ENCODE measurements around the gene CILP2.

GRCh38 chr19:19525611-19526380, 12.3 kb upstream of the CILP2 start:
- TF ChIP-seq, protein P1, sequence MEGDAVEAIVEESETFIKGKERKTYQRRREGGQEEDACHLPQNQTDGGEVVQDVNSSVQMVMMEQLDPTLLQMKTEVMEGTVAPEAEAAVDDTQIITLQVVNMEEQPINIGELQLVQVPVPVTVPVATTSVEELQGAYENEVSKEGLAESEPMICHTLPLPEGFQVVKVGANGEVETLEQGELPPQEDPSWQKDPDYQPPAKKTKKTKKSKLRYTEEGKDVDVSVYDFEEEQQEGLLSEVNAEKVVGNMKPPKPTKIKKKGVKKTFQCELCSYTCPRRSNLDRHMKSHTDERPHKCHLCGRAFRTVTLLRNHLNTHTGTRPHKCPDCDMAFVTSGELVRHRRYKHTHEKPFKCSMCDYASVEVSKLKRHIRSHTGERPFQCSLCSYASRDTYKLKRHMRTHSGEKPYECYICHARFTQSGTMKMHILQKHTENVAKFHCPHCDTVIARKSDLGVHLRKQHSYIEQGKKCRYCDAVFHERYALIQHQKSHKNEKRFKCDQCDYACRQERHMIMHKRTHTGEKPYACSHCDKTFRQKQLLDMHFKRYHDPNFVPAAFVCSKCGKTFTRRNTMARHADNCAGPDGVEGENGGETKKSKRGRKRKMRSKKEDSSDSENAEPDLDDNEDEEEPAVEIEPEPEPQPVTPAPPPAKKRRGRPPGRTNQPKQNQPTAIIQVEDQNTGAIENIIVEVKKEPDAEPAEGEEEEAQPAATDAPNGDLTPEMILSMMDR (IDR thresholded peaks at IDR 0.05; ENCODE audit: low read depth, low read length, poor library complexity, severe bottlenecking): peak; percentile 13
- TF ChIP-seq EZH2phosphoT487 (IDR thresholded peaks at IDR 0.05; ENCODE audit: borderline replicate concordance, low read length): no peak

Data from DOHH2 (cell line).